ENCODE data around the gene ATP11A.

Gene ATP11A

GRCh38 chr13:112719556-112719955 is 29.7 kb downstream of the ATP11A start:
- Histone ChIP-seq H2BK120ac (ENCODE audit: low read depth, low read length) (no peak overlapping the region), H3K79me2 (ENCODE audit: control insufficient read depth, insufficient read depth, low read length) (peaks cover 13% of the 10 kb centered on the region), H3K23ac (ENCODE audit: low read length) (no peak overlapping the region), H3K36me3 (ENCODE audit: control insufficient read depth, insufficient read depth, low read length) (no peaks in the 10 kb centered on the region), H3K4me3 (ENCODE audit: low read length) (no peak overlapping the region), H3K4me2 (ENCODE audit: low read length) (no peak overlapping the region), H2BK15ac (replicated peaks; ENCODE audit: low read depth) (no peak overlapping the region), H2BK5ac (ENCODE audit: low read length) (no peak overlapping the region), H3K27ac (ENCODE audit: low read depth, low read length) (no peak overlapping the region), H2AK5ac (ENCODE audit: low read length) (no peak overlapping the region), H3K56ac (ENCODE audit: low read length) (no peak overlapping the region), H3K4ac (ENCODE audit: low read depth, low read length) (no peak overlapping the region), H3K4me1 (ENCODE audit: control insufficient read depth, low read depth, low read length) (peaks cover 8% of the 10 kb centered on the region), H3K79me1 (ENCODE audit: low read length) (peaks cover 21% of the 10 kb centered on the region), H3K18ac (ENCODE audit: low read length) (no peak overlapping the region), H4K5ac (ENCODE audit: low read length) (no peak overlapping the region), H3K9ac (ENCODE audit: low read length) (no peak overlapping the region), H3K27me3 (ENCODE audit: insufficient read depth, low read length, poor library complexity) (no peaks in the 10 kb centered on the region), H4K8ac (ENCODE audit: low read depth, low read length) (no peak overlapping the region)
- DNase-seq: no peak
- WGBS (ENCODE audit: extremely low coverage, insufficient coverage, low lambda C conversion rate): no CpG with 5 or more reads among the region's 2 CpGs

- H3K27ac ChIP-seq (ENCODE audit: low read depth, low read length): no peak overlapping the region
- H3K4me2 ChIP-seq (ENCODE audit: low read length): no peak overlapping the region
- no peak overlapping the region for H2AK5ac ChIP-seq (ENCODE audit: low read length)
Measured at GRCh38 chr13:112720251-112720650, 30.4 kb downstream of the ATP11A start.

GRCh38 chr13:112720814-112721197 is 31.0 kb downstream of the ATP11A start:
- no peak overlapping the region for H3K9ac ChIP-seq (ENCODE audit: low read length)
- no peak overlapping the region for H4K5ac ChIP-seq (ENCODE audit: low read length)
- no peak overlapping the region for H4K8ac ChIP-seq (ENCODE audit: low read depth, low read length)
- H3K4ac ChIP-seq (ENCODE audit: low read depth, low read length): no peak overlapping the region
- H3K23ac ChIP-seq (ENCODE audit: low read length): no peak overlapping the region
- H2BK15ac ChIP-seq (replicated peaks; ENCODE audit: low read depth): no peak overlapping the region
- H2BK120ac ChIP-seq (ENCODE audit: low read depth, low read length): no peak overlapping the region
- no peak overlapping the region for H3K18ac ChIP-seq (ENCODE audit: low read length)
- no peak overlapping the region for H2AK5ac ChIP-seq (ENCODE audit: low read length)
- H3K79me2 ChIP-seq (ENCODE audit: control insufficient read depth, insufficient read depth, low read length): peaks cover 14% of the 10 kb centered on the region
- no peaks in the 10 kb centered on the region for H3K36me3 ChIP-seq (ENCODE audit: control insufficient read depth, insufficient read depth, low read length)
- H3K4me3 ChIP-seq (ENCODE audit: low read length): no peak overlapping the region
- no CpG with 5 or more reads among the region's 10 CpGs for WGBS (ENCODE audit: extremely low coverage, insufficient coverage, low lambda C conversion rate)
- H3K4me1 ChIP-seq (ENCODE audit: control insufficient read depth, low read depth, low read length): peaks cover 4% of the 10 kb centered on the region
- H3K27me3 ChIP-seq (ENCODE audit: insufficient read depth, low read length, poor library complexity): no peaks in the 10 kb centered on the region
- no peak for DNase-seq
- H3K27ac ChIP-seq (ENCODE audit: low read depth, low read length): no peak overlapping the region
- no peak overlapping the region for H2BK5ac ChIP-seq (ENCODE audit: low read length)
- H3K56ac ChIP-seq (ENCODE audit: low read length): no peak overlapping the region
- H3K4me2 ChIP-seq (ENCODE audit: low read length): no peak overlapping the region
- H3K79me1 ChIP-seq (ENCODE audit: low read length): peaks cover 20% of the 10 kb centered on the region

More at GRCh38 chr13:112720251-112720650, 30.4 kb downstream of the ATP11A start:
- H3K27me3 ChIP-seq (ENCODE audit: insufficient read depth, low read length, poor library complexity): no peaks in the 10 kb centered on the region
- no peak overlapping the region for H4K8ac ChIP-seq (ENCODE audit: low read depth, low read length)
- H3K36me3 ChIP-seq (ENCODE audit: control insufficient read depth, insufficient read depth, low read length): no peaks in the 10 kb centered on the region
- no peak overlapping the region for H3K18ac ChIP-seq (ENCODE audit: low read length)
- H3K79me1 ChIP-seq (ENCODE audit: low read length): peaks cover 20% of the 10 kb centered on the region
- H4K5ac ChIP-seq (ENCODE audit: low read length): no peak overlapping the region
- no peak overlapping the region for H3K56ac ChIP-seq (ENCODE audit: low read length)
- H3K4me1 ChIP-seq (ENCODE audit: control insufficient read depth, low read depth, low read length): peaks cover 8% of the 10 kb centered on the region
- WGBS (ENCODE audit: extremely low coverage, insufficient coverage, low lambda C conversion rate): no CpG with 5 or more reads among the region's 17 CpGs
- no peak overlapping the region for H3K4ac ChIP-seq (ENCODE audit: low read depth, low read length)
- H3K9ac ChIP-seq (ENCODE audit: low read length): no peak overlapping the region
- no peak overlapping the region for H3K23ac ChIP-seq (ENCODE audit: low read length)
- no peak overlapping the region for H3K4me3 ChIP-seq (ENCODE audit: low read length)
- no peak overlapping the region for H2BK120ac ChIP-seq (ENCODE audit: low read depth, low read length)
- no peak overlapping the region for H2BK15ac ChIP-seq (replicated peaks; ENCODE audit: low read depth)
- no peak for DNase-seq
- peaks cover 12% of the 10 kb centered on the region for H3K79me2 ChIP-seq (ENCODE audit: control insufficient read depth, insufficient read depth, low read length)
- no peak overlapping the region for H2BK5ac ChIP-seq (ENCODE audit: low read length)

GRCh38 chr13:112721198-112722104 is 31.6 kb downstream of the ATP11A start:
- Histone ChIP-seq H3K79me2 (ENCODE audit: control insufficient read depth, insufficient read depth, low read length) (peaks cover 10% of the 10 kb centered on the region), H2BK15ac (replicated peaks; ENCODE audit: low read depth) (no peak overlapping the region), H3K4me2 (ENCODE audit: low read length) (no peak overlapping the region), H3K18ac (ENCODE audit: low read length) (peak overlapping the region; percentile 19), H2BK5ac (ENCODE audit: low read length) (no peak overlapping the region), H3K36me3 (ENCODE audit: control insufficient read depth, insufficient read depth, low read length) (no peaks in the 10 kb centered on the region), H3K23ac (ENCODE audit: low read length) (no peak overlapping the region), H3K4ac (ENCODE audit: low read depth, low read length) (no peak overlapping the region), H3K4me3 (ENCODE audit: low read length) (no peak overlapping the region), H3K27me3 (ENCODE audit: insufficient read depth, low read length, poor library complexity) (no peaks in the 10 kb centered on the region), H3K4me1 (ENCODE audit: control insufficient read depth, low read depth, low read length) (peaks cover 4% of the 10 kb centered on the region), H3K79me1 (ENCODE audit: low read length) (peaks cover 17% of the 10 kb centered on the region), H4K8ac (ENCODE audit: low read depth, low read length) (no peak overlapping the region), H4K5ac (ENCODE audit: low read length) (no peak overlapping the region), H3K9ac (ENCODE audit: low read length) (no peak overlapping the region), H3K56ac (ENCODE audit: low read length) (peak overlapping the region; percentile 35), H3K27ac (ENCODE audit: low read depth, low read length) (no peak overlapping the region), H2AK5ac (ENCODE audit: low read length) (no peak overlapping the region), H2BK120ac (ENCODE audit: low read depth, low read length) (no peak overlapping the region)
- WGBS (ENCODE audit: extremely low coverage, insufficient coverage, low lambda C conversion rate): no CpG with 5 or more reads among the region's 26 CpGs
- DNase-seq: no peak

GRCh38 chr13:112722433-112723263 is 32.8 kb downstream of the ATP11A start:
- H3K79me2 ChIP-seq (ENCODE audit: control insufficient read depth, insufficient read depth, low read length): peaks cover 6% of the 10 kb centered on the region
- no peak overlapping the region for H3K9ac ChIP-seq (ENCODE audit: low read length)
- H2AK5ac ChIP-seq (ENCODE audit: low read length): no peak overlapping the region
- peak overlapping the region; percentile 48 for H3K27ac ChIP-seq (ENCODE audit: low read depth, low read length)
- no peak overlapping the region for H4K8ac ChIP-seq (ENCODE audit: low read depth, low read length)
- H3K36me3 ChIP-seq (ENCODE audit: control insufficient read depth, insufficient read depth, low read length): no peaks in the 10 kb centered on the region
- no peak overlapping the region for H3K4me3 ChIP-seq (ENCODE audit: low read length)
- H2BK120ac ChIP-seq (ENCODE audit: low read depth, low read length): no peak overlapping the region
- H2BK15ac ChIP-seq (replicated peaks; ENCODE audit: low read depth): no peak overlapping the region
- H4K5ac ChIP-seq (ENCODE audit: low read length): no peak overlapping the region
- DNase-seq: peak; percentile 94
- H3K23ac ChIP-seq (ENCODE audit: low read length): no peak overlapping the region
- no CpG with 5 or more reads among the region's 19 CpGs for WGBS (ENCODE audit: extremely low coverage, insufficient coverage, low lambda C conversion rate)
- no peak overlapping the region for H3K4ac ChIP-seq (ENCODE audit: low read depth, low read length)
- H3K56ac ChIP-seq (ENCODE audit: low read length): peak overlapping the region; percentile 60
- peaks cover 14% of the 10 kb centered on the region for H3K79me1 ChIP-seq (ENCODE audit: low read length)
- peaks cover 4% of the 10 kb centered on the region for H3K4me1 ChIP-seq (ENCODE audit: control insufficient read depth, low read depth, low read length)
- H2BK5ac ChIP-seq (ENCODE audit: low read length): no peak overlapping the region
- no peak overlapping the region for H3K4me2 ChIP-seq (ENCODE audit: low read length)
- H3K27me3 ChIP-seq (ENCODE audit: insufficient read depth, low read length, poor library complexity): no peaks in the 10 kb centered on the region
- H3K18ac ChIP-seq (ENCODE audit: low read length): no peak overlapping the region
